ENCODE results near the gene FIZ1. TPM values are rescaled to one million over a fixed set of nuclear protein-coding genes. Genes with fewer than 3 reads are reported as not detected.
"Not testable (repeated sequence)": the region's sequence is repeated elsewhere in the genome, so short reads cannot be mapped to it uniquely, and the experiment has no call there.

The FIZ1 gene
- total RNA-seq, 1 experiment from 2014 or later: 29.3 TPM

DNA sequence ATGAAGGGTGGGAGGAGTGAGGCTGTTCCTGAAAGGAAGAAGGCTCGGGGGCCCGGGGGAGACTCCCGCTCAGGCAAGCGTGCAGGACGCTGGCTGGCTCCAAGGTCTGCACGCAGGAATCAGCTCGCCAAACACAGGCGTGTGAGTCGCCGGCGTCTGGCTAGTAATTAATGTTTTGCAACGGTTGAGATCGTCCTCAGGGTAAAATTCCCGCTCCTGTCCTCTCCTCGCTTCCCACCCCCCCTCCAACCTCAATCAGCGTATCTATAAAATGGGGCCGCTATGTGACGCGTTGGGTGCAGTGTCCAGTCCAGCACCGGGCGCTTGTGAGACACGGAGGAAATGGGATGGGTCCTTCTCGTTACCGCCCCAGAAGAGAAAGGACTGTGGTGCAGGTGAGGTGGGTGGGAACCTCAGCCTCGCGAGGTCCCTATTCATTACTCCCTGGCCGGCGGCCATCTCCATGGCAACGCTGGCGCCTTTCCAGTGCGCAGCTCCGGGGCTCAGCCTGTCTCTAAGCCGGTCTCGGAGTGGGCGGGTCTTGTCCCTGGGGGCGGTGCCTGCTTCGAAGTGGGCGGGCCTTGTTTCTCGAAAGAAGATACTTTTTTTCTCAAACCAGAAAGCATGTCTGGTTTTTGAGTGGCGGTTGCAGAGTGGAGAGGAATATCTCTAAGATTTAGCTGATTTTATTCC is 12.2 kb downstream of the FIZ1 start:
- no peaks in the 10 kb centered on the region for H3K27me3 ChIP-seq (replicated peaks; ENCODE audit: insufficient read depth, low read depth, low read length, poor library complexity)
- no peaks in the 10 kb centered on the region for H3K9me3 ChIP-seq (ENCODE audit: low read depth, low read length, poor library complexity, severe bottlenecking)
- CTCF ChIA-PET: interaction anchor here (0.5 to 1.9 kb wide), 2 partner anchors 12 to 45 kb away, joined by 4 to 5 read pairs; partner anchors contain the start of gene FIZ1
- intact Hi-C loops (cut with micrococcal nuclease; ENCODE audit: unreplicated experiment): no loop called here
- BruUV-seq (replicated peaks): no TSS peak
- peaks cover 26% of the 10 kb centered on the region for H3K4me1 ChIP-seq (ENCODE audit: insufficient read depth, low read length, poor library complexity, severe bottlenecking)
- no peak for TF ChIP-seq EZH2 (IDR thresholded peaks at IDR 0.05; ENCODE audit: borderline replicate concordance, low read depth, low read length, poor library complexity, severe bottlenecking)
- TF ChIP-seq, protein P1, sequence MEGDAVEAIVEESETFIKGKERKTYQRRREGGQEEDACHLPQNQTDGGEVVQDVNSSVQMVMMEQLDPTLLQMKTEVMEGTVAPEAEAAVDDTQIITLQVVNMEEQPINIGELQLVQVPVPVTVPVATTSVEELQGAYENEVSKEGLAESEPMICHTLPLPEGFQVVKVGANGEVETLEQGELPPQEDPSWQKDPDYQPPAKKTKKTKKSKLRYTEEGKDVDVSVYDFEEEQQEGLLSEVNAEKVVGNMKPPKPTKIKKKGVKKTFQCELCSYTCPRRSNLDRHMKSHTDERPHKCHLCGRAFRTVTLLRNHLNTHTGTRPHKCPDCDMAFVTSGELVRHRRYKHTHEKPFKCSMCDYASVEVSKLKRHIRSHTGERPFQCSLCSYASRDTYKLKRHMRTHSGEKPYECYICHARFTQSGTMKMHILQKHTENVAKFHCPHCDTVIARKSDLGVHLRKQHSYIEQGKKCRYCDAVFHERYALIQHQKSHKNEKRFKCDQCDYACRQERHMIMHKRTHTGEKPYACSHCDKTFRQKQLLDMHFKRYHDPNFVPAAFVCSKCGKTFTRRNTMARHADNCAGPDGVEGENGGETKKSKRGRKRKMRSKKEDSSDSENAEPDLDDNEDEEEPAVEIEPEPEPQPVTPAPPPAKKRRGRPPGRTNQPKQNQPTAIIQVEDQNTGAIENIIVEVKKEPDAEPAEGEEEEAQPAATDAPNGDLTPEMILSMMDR (conservative IDR thresholded peaks at IDR 0.05; ENCODE audit: low read depth, low read length): no peak
- peak overlapping the region; percentile 70 for H3K27ac ChIP-seq (ENCODE audit: low read depth, low read length, poor library complexity, severe bottlenecking)
- peak overlapping the region; percentile 43 for H3K4me3 ChIP-seq (ENCODE audit: low read depth, low read length, poor library complexity, severe bottlenecking)
- POLR2A ChIA-PET (ENCODE audit: low non-redundant PET): no interaction called here
- H3K36me3 ChIP-seq (ENCODE audit: insufficient read depth, low read length, poor library complexity, severe bottlenecking): no peaks in the 10 kb centered on the region
- DNase-seq (ENCODE audit: low spot score): peak; percentile 95

DNA sequence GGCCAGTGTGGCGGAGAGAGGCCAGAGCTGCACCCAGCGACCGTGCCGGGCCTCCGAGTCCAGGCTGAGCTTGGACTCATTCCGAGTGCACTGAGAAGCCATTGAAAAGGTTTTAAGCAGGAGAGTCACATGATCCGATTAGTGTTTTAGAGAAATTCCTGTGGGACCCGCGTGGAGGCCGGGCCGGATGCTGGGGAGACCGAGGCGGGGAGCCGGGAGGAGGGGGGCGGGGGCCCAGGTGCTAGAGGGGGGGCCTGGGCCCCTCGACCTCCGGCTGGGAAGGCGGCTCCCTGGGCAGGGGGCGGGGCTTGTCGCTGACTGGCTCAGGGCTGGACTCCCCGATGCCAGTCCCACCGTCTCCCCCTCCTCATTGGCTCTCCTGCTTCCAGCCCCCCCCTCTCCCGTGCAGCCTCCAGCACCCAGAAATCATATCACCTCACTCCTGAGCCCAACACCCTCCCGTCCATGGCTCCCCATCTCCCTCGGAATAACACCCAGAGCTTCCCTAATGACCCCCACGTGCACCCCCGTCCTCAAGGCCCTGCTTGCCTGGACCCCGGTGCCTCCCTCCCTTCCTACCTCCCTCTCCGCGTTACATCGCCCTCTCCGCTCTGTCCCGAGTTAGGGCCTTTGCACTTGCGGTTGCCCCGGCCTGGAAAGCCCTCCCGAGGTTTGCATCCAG is 13.5 kb downstream of the FIZ1 start:
- ChIA-PET CTCF (no interaction called here), POLR2A (ENCODE audit: low non-redundant PET) (no interaction called here)
- intact Hi-C loops (cut with micrococcal nuclease; ENCODE audit: unreplicated experiment): no loop called here
- DNase-seq (ENCODE audit: low spot score): peak; percentile 93
- Histone ChIP-seq H3K27ac (ENCODE audit: low read depth, low read length, poor library complexity, severe bottlenecking) (peak overlapping the region; percentile 90), H3K9me3 (ENCODE audit: low read depth, low read length, poor library complexity, severe bottlenecking) (no peaks in the 10 kb centered on the region), H3K36me3 (ENCODE audit: insufficient read depth, low read length, poor library complexity, severe bottlenecking) (no peaks in the 10 kb centered on the region), H3K27me3 (replicated peaks; ENCODE audit: insufficient read depth, low read depth, low read length, poor library complexity) (no peaks in the 10 kb centered on the region), H3K4me3 (ENCODE audit: low read depth, low read length, poor library complexity, severe bottlenecking) (peak overlapping the region; percentile 31), H3K4me1 (ENCODE audit: insufficient read depth, low read length, poor library complexity, severe bottlenecking) (peaks cover 26% of the 10 kb centered on the region)
- TF ChIP-seq EZH2 (IDR thresholded peaks at IDR 0.05; ENCODE audit: borderline replicate concordance, low read depth, low read length, poor library complexity, severe bottlenecking): no peak
- TF ChIP-seq, protein P1 (conservative IDR thresholded peaks at IDR 0.05; ENCODE audit: low read depth, low read length): no peak
- no TSS peak for BruUV-seq (replicated peaks)

GRCh38 chr19:55584871-55585270 is 14.4 kb downstream of the FIZ1 start:
- ChIA-PET POLR2A (ENCODE audit: low non-redundant PET) (no interaction called here), CTCF (no interaction called here)
- TF ChIP-seq, protein P1 (conservative IDR thresholded peaks at IDR 0.05; ENCODE audit: low read depth, low read length): no peak
- no peak for TF ChIP-seq EZH2 (IDR thresholded peaks at IDR 0.05; ENCODE audit: borderline replicate concordance, low read depth, low read length, poor library complexity, severe bottlenecking)
- Histone ChIP-seq H3K27ac (ENCODE audit: low read depth, low read length, poor library complexity, severe bottlenecking) (peak overlapping the region; percentile 90), H3K4me3 (ENCODE audit: low read depth, low read length, poor library complexity, severe bottlenecking) (no peak overlapping the region), H3K27me3 (replicated peaks; ENCODE audit: insufficient read depth, low read depth, low read length, poor library complexity) (no peaks in the 10 kb centered on the region), H3K9me3 (ENCODE audit: low read depth, low read length, poor library complexity, severe bottlenecking) (no peaks in the 10 kb centered on the region), H3K4me1 (ENCODE audit: insufficient read depth, low read length, poor library complexity, severe bottlenecking) (peaks cover 22% of the 10 kb centered on the region), H3K36me3 (ENCODE audit: insufficient read depth, low read length, poor library complexity, severe bottlenecking) (no peaks in the 10 kb centered on the region)
- DNase-seq (ENCODE audit: low spot score): no peak
- BruUV-seq (replicated peaks): no TSS peak
- intact Hi-C loops (cut with micrococcal nuclease; ENCODE audit: unreplicated experiment): no loop called here

DNA sequence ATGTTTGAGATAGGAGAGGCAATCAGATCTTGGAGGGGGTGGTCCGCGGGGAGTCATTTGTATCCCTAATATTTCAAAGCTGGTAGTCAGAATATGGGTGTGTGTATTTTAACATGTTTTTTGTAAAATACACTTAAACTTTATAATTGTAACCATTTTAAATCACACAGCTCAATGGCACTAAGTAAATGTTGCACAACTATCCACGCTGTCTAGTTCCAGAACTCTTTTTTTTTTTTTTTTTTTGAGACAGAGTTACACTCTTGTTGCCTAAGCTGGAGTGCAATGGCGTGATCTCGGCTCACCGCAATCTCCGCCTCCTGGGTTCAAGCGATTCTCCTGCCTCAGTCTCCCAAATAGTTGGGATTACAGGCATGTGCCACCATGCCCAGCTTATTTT is 15.4 kb downstream of the FIZ1 start:
- ChIA-PET POLR2A (ENCODE audit: low non-redundant PET) (interaction anchor here (0.6 kb wide), 1 partner anchor 13 kb away, joined by 8 read pairs; no protein-coding TSS in a partner anchor), CTCF (interaction anchor here (0.6 kb wide), 1 partner anchor 17 kb away, joined by 7 read pairs; no protein-coding TSS in a partner anchor)
- DNase-seq (ENCODE audit: low spot score); H3K4me3 ChIP-seq (ENCODE audit: low read depth, low read length, poor library complexity, severe bottlenecking); intact Hi-C loops (cut with micrococcal nuclease; ENCODE audit: unreplicated experiment); BruUV-seq (replicated peaks); H3K27ac ChIP-seq (ENCODE audit: low read depth, low read length, poor library complexity, severe bottlenecking); H3K36me3 ChIP-seq (ENCODE audit: insufficient read depth, low read length, poor library complexity, severe bottlenecking); H3K9me3 ChIP-seq (ENCODE audit: low read depth, low read length, poor library complexity, severe bottlenecking); H3K27me3 ChIP-seq (replicated peaks; ENCODE audit: insufficient read depth, low read depth, low read length, poor library complexity): not testable (repeated sequence)
- peaks cover 22% of the 10 kb centered on the region for H3K4me1 ChIP-seq (ENCODE audit: insufficient read depth, low read length, poor library complexity, severe bottlenecking)

DNA sequence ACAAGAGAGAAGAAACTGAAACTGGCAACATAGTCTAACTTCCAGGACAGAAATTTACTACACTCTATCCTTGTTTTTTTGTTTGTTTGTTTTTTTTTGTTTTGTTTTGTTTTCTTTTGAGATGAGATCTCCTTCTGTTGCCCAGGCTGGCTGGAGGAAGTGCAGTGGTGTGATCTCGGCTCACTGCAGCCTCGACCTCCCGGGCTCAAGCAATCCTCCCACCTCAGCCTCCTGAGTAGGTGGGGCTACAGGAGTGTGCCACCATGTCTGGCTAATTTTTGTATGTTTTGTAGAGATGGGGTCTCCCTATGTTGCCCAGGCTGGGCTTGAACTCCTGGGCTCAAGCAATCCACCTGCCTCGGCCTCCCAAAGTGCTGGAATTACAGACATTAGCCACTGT is 17.0 kb downstream of the FIZ1 start:
- H3K4me3 ChIP-seq (ENCODE audit: low read depth, low read length, poor library complexity, severe bottlenecking); POLR2A ChIA-PET (ENCODE audit: low non-redundant PET); H3K27ac ChIP-seq (ENCODE audit: low read depth, low read length, poor library complexity, severe bottlenecking); CTCF ChIA-PET; H3K27me3 ChIP-seq (replicated peaks; ENCODE audit: insufficient read depth, low read depth, low read length, poor library complexity); H3K9me3 ChIP-seq (ENCODE audit: low read depth, low read length, poor library complexity, severe bottlenecking); intact Hi-C loops (cut with micrococcal nuclease; ENCODE audit: unreplicated experiment); BruUV-seq (replicated peaks); DNase-seq (ENCODE audit: low spot score): not testable (repeated sequence)
- peaks cover 12% of the 10 kb centered on the region for H3K36me3 ChIP-seq (ENCODE audit: insufficient read depth, low read length, poor library complexity, severe bottlenecking)
- H3K4me1 ChIP-seq (ENCODE audit: insufficient read depth, low read length, poor library complexity, severe bottlenecking): peaks cover 22% of the 10 kb centered on the region

Measured in A673 (cell line).